H1 (cell line): ENCODE results near the gene PJVK. TPM values are rescaled to one million over a fixed set of nuclear protein-coding genes. Genes with fewer than 3 reads are reported as not detected.

Experiments
- CTCF ChIA-PET: fragments of 300-600 bp; sonication (Branson Sonifier 250); formaldehyde crosslinking; loops from one replicate; lab custom pipeline; 2021; ENCODE audit not compliant: partially characterized antibody; lab: Charles Lee
- POLR2A ChIA-PET: fragments of 300-600 bp; sonication (Branson Sonifier 250); formaldehyde crosslinking; loops from one replicate; lab custom pipeline; 2021; ENCODE audit warnings: inconsistent platforms; ENCODE audit not compliant: partially characterized antibody; lab: Charles Lee
- DNase-seq, 2 experiments: peaks; one replicate each; pipeline versions ENCODE4 v3.0.0 to v3.0.0-alpha.2; 2010 to 2022; ENCODE audit warnings: low spot score in 2 of 2, low read depth in 1 of 2, mixed read lengths in 1 of 2
- FAIRE-seq: peaks from 2 replicates; lab custom pipeline; 2011; peaks lifted over from hg19 to GRCh38; lab: Jason Lieb, UNC
- H2AFZ ChIP-seq: 2 replicates; pipeline ENCODE4 v1.8.1; 2012; ENCODE audit warnings: low read length, inconsistent platforms
- H2AK5ac ChIP-seq: 2 replicates; pipeline ENCODE4 v1.6.1; 2013; ENCODE audit warnings: low read depth, low read length
- H2BK120ac ChIP-seq: replicated peaks from 2 replicates; pipeline ENCODE3; 2013; ENCODE audit warnings: low read depth, low read length, inconsistent platforms
- H2BK12ac ChIP-seq: 2 replicates; pipeline ENCODE4 v1.6.1; 2013; ENCODE audit warnings: low read depth, low read length
- H2BK15ac ChIP-seq: 2 replicates; pipeline ENCODE4 v1.6.1; 2013; ENCODE audit warnings: low read length
- H2BK20ac ChIP-seq: 2 replicates; pipeline ENCODE4 v1.6.1; 2013; ENCODE audit warnings: low read length
- H2BK5ac ChIP-seq: 2 replicates; pipeline ENCODE4 v1.6.1; 2013; ENCODE audit warnings: low read depth, low read length
- H3K14ac ChIP-seq: 2 replicates; pipeline ENCODE4 v1.6.1; 2013; ENCODE audit warnings: inconsistent platforms; ENCODE audit not compliant: insufficient read length
- H3K18ac ChIP-seq: 2 replicates; pipeline ENCODE4 v1.6.1; 2013; ENCODE audit warnings: low read length; ENCODE audit errors: extremely low read depth
- H3K23ac ChIP-seq: 2 replicates; pipeline ENCODE4 v1.6.1; 2013; ENCODE audit warnings: inconsistent platforms; ENCODE audit not compliant: insufficient read length
- H3K23me2 ChIP-seq: 2 replicates; pipeline ENCODE4 v1.6.1; 2013; ENCODE audit warnings: low read depth, low read length
- H3K27ac ChIP-seq: 2 replicates; pipeline ENCODE4 v1.6.1; 2011; ENCODE audit warnings: low read depth, low read length, inconsistent platforms
- H3K27me3 ChIP-seq, 4 experiments: replicated peaks in 1 of 4; 1 replicate in 1 of 4; 2 replicates in 3 of 4; pipeline versions ENCODE4 v1.6.1 to v1.8.1; 2011 to 2013; ENCODE audit warnings: low read length in 3 of 4, mild to moderate bottlenecking in 3 of 4, inconsistent platforms in 2 of 4, mixed read lengths in 2 of 4, moderate library complexity in 1 of 4; ENCODE audit not compliant: control insufficient read depth in 3 of 4, insufficient read depth in 3 of 4; ENCODE audit errors: extremely low read depth in 1 of 4
- H3K36me3 ChIP-seq, 4 experiments: 2 replicates each; pipeline versions ENCODE4 v1.6.1 to v1.8.1; 2011 to 2013; ENCODE audit warnings: mild to moderate bottlenecking in 4 of 4, low read length in 3 of 4, moderate library complexity in 2 of 4, control low read depth in 1 of 4, inconsistent platforms in 1 of 4; ENCODE audit not compliant: insufficient read depth in 4 of 4, control insufficient read depth in 2 of 4
- H3K4ac ChIP-seq: replicated peaks from 2 replicates; pipeline ENCODE3; 2013; ENCODE audit warnings: low read length, low read depth, mixed read lengths, inconsistent platforms; ENCODE audit not compliant: insufficient read length
- H3K4me1 ChIP-seq, 4 experiments: replicated peaks in 1 of 4; 1 replicate in 1 of 4; 2 replicates in 3 of 4; pipeline versions ENCODE4 v1.6.1 to v1.8.1; 2011 to 2013; ENCODE audit warnings: low read length in 3 of 4, inconsistent platforms in 2 of 4, mixed read lengths in 1 of 4; ENCODE audit not compliant: insufficient read depth in 4 of 4, control insufficient read depth in 3 of 4
- H3K4me2 ChIP-seq, 2 experiments: 2 replicates each; pipeline versions ENCODE4 v1.6.1 to v1.8.1; 2011 to 2013; ENCODE audit warnings: low read depth in 2 of 2, low read length in 2 of 2, control low read depth in 1 of 2, inconsistent platforms in 1 of 2, mild to moderate bottlenecking in 1 of 2; ENCODE audit not compliant: insufficient read depth in 1 of 2
- H3K4me3 ChIP-seq, 4 experiments: fragments of 200-600, 300-600 bp in 1 of 4; sonication (generic), shearing (Covaris generic), sonication (Bioruptor Twin) in 1 of 4; 2 replicates each; pipeline versions ENCODE4 v1.5.1 to v1.8.1; 2011 to 2016; ENCODE audit warnings: low read length in 4 of 4, low read depth in 3 of 4, control low read depth in 2 of 4, inconsistent platforms in 2 of 4, mild to moderate bottlenecking in 2 of 4, mixed read lengths in 1 of 4, moderate library complexity in 1 of 4; ENCODE audit not compliant: insufficient read depth in 2 of 4; ENCODE audit errors: extremely low read depth in 1 of 4
- H3K56ac ChIP-seq: replicated peaks from 2 replicates; pipeline ENCODE3; 2013; ENCODE audit warnings: low read depth, mild to moderate bottlenecking, mixed read lengths, low read length, inconsistent platforms; ENCODE audit not compliant: insufficient read length
- H3K79me1 ChIP-seq: 2 replicates; pipeline ENCODE4 v1.6.1; 2013; ENCODE audit warnings: low read depth, low read length, control low read depth
- H3K79me2 ChIP-seq, 2 experiments: 2 replicates each; pipeline versions ENCODE4 v1.6.1 to v1.8.1; 2012 to 2013; ENCODE audit warnings: low read length in 2 of 2, mild to moderate bottlenecking in 2 of 2, inconsistent platforms in 1 of 2; ENCODE audit not compliant: insufficient read depth in 2 of 2, control insufficient read depth in 1 of 2
- H3K9ac ChIP-seq, 4 experiments: replicated peaks in 1 of 4; 1 replicate in 1 of 4; 2 replicates in 3 of 4; pipeline versions ENCODE4 v1.6.1 to v1.8.1; 2011 to 2013; ENCODE audit warnings: low read depth in 3 of 4, low read length in 3 of 4, control low read depth in 2 of 4, mild to moderate bottlenecking in 2 of 4, moderate library complexity in 2 of 4, inconsistent platforms in 1 of 4; ENCODE audit errors: extremely low read depth in 1 of 4
- H3K9me3 ChIP-seq, 2 experiments: 2 replicates each; pipeline versions ENCODE4 v1.6.1 to v1.8.1; 2012 to 2013; ENCODE audit warnings: mild to moderate bottlenecking in 2 of 2, moderate library complexity in 2 of 2, control low read depth in 1 of 2, inconsistent platforms in 1 of 2, low read depth in 1 of 2, low read length in 1 of 2, mixed read lengths in 1 of 2; ENCODE audit not compliant: insufficient read depth in 2 of 2
- H4K20me1 ChIP-seq, 2 experiments: replicated peaks in 1 of 2; 2 replicates each; pipeline versions ENCODE3 to v1.8.1; 2011 to 2013; ENCODE audit warnings: inconsistent platforms in 2 of 2, low read length in 2 of 2, mild to moderate bottlenecking in 1 of 2; ENCODE audit not compliant: insufficient read depth in 2 of 2, control insufficient read depth in 1 of 2
- H4K5ac ChIP-seq: 2 replicates; pipeline ENCODE4 v1.6.1; 2013; ENCODE audit warnings: low read length, low read depth, mixed read lengths, inconsistent platforms; ENCODE audit not compliant: insufficient read length
- H4K8ac ChIP-seq: 2 replicates; pipeline ENCODE4 v1.8.0; 2013; ENCODE audit warnings: mild to moderate bottlenecking, moderate library complexity, low read length, inconsistent platforms; ENCODE audit not compliant: insufficient read depth; ENCODE audit errors: extremely low read depth
- H4K91ac ChIP-seq: replicated peaks from 2 replicates; pipeline ENCODE3; 2013; ENCODE audit warnings: low read length, mixed read lengths, inconsistent platforms; ENCODE audit not compliant: insufficient read length
- BCL11A ChIP-seq, 2 experiments: IDR thresholded peaks; one replicate each; pipeline ENCODE4 v1.6.1; 2011; ENCODE audit warnings: low read depth in 2 of 2, low read length in 2 of 2, mild to moderate bottlenecking in 2 of 2
- SP4 ChIP-seq: IDR thresholded peaks from 2 replicates; pipeline ENCODE4 v1.6.1; 2012; ENCODE audit warnings: low read length, inconsistent platforms
- WGBS, 2 experiments: shearing (Covaris generic) in 1 of 2; methylation state at CpG; one replicate each; pipeline versions ENCODE4 v1.1.6 to v1.1.7; 2013 to 2015; ENCODE audit warnings: low lambda C conversion rate in 2 of 2, mixed read lengths in 2 of 2, inconsistent platforms in 1 of 2, low coverage in 1 of 2, missing lambda C conversion rate in 1 of 2; ENCODE audit not compliant: insufficient replicate concordance in 2 of 2, insufficient coverage in 1 of 2, insufficient read length in 1 of 2; ENCODE audit errors: extremely low coverage in 1 of 2, missing lambda C conversion rate in 1 of 2; 5-methylcytosine and 5-hydroxymethylcytosine counted together
- polyA plus RNA-seq, 7 experiments: library from polyadenylated mRNA; depleted of rRNA in 3 of 7; stranded (reverse) in 5 of 7; unstranded in 2 of 7; fragments of >200 nt in 5 of 7; fragments of 200-250 nt in 2 of 7; gene quantifications; 1 replicate in 5 of 7; 2 replicates in 1 of 7; 4 replicates in 1 of 7; pipeline versions ENCODE4 v1.2.1 to v1.2.3, GENCODE V29; 2011 to 2013; ENCODE audit warnings: missing spikeins in 2 of 7, mixed read lengths in 2 of 7
- total RNA-seq: library from RNA; stranded (reverse); fragmentation: NEBNext Ultra II Directional; extraction: Animal tissue kit (Norgen Biotek cat#: 25700); gene quantifications from 2 replicates; pipeline ENCODE4 v1.2.1, GENCODE V29; 2021

The PJVK gene
- total and polyA plus RNA-seq, 2 of the 8 experiments (the other 6 are each of a cell fraction or from before 2014, with no cell fraction given): 2.4 to 2.8 TPM

DNA sequence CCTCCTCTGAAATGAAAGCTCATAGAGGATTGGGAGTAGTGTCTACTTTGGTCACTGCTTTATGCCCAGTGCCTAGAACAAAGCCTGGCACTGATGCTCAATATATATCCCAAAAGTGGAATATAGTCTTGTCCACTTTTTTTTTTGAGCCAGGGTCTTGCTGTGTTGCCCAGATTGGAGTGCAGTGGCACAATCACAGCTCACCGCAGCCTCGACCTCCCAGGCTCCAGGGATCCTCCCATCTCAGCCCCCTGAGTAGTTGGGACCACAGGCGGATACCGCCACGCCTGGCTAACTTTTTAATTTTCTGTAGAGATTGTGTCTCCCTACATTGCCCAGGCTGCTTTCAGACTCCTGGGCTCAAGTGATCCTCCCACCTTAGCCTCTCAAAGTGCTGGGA, 23.4 kb downstream of the PJVK start:
- no peak overlapping the region for H4K8ac ChIP-seq
- ChIA-PET POLR2A (interaction anchor here (0.9 kb wide), 1 partner anchor 12 kb away, joined by 4 read pairs; no protein-coding TSS in a partner anchor), CTCF (no interaction called here)
- H3K14ac ChIP-seq: no peak overlapping the region
- H3K36me3 ChIP-seq: no peaks in the 10 kb centered on the region
- 92% methylated on average over 5 of the region's 5 CpGs; no CpG with 5 or more reads in 1 of the 2 experiments for WGBS, 2 experiments
- no peak overlapping the region for H2AFZ ChIP-seq
- no peak overlapping the region for H3K18ac ChIP-seq
- FAIRE-seq: no peak
- no peak overlapping the region for H3K9ac ChIP-seq
- no peak overlapping the region for H2AK5ac ChIP-seq
- no peak overlapping the region for H3K4me2 ChIP-seq
- H3K9me3 ChIP-seq: no peaks in the 10 kb centered on the region
- H3K4me1 ChIP-seq: peaks cover 0 to 2% (median 0%) of the 10 kb centered on the region in 4 experiments; a peak in 1 of 7 replicates
- TF ChIP-seq SP4: no peak
- TF ChIP-seq BCL11A (IDR thresholded peaks at IDR 0.05; ENCODE audit: low read depth in 2 of 2, low read length in 2 of 2): no peak
- TF ChIP-seq, all 59 proteins: peak for 0
- Histone ChIP-seq H3K23ac (no peak overlapping the region), H2BK120ac (no peak overlapping the region), H4K20me1 (no peaks in the 10 kb centered on the region), H2BK20ac (no peak overlapping the region), H3K79me2 (no peaks in the 10 kb centered on the region), H3K56ac (no peak overlapping the region), H3K4me3 (no peak overlapping the region), H2BK15ac (no peak overlapping the region), H3K27me3 (no peaks in the 10 kb centered on the region; a peak in 2 of 7 replicates), H3K4ac (no peak overlapping the region), H3K79me1 (no peaks in the 10 kb centered on the region; the same call in 1 of the 2 replicates), H4K5ac (no peak overlapping the region), H3K23me2 (peaks cover 4% of the 10 kb centered on the region), H4K91ac (no peak overlapping the region), H2BK5ac (no peak overlapping the region), H3K27ac (no peak overlapping the region), H2BK12ac (no peak overlapping the region)
- DNase-seq: no peak
